KOPT-K1 (cell line): ENCODE results near the gene RGL1.
"Not testable (repeated sequence)": the region's sequence is repeated elsewhere in the genome, so short reads cannot be mapped to it uniquely, and the experiment has no call there.

Source experiments
- H3K27ac ChIP-seq: fragments of 200-600 bp; sonication (generic); 2 replicates; pipeline ENCODE4 v1.5.1; 2016; ENCODE audit warnings: antibody characterized with exemption, mild to moderate bottlenecking, low read depth, low read length; ENCODE audit not compliant: poor library complexity, severe bottlenecking
- H3K36me3 ChIP-seq: fragments of 200-600 bp; sonication (generic); 2 replicates; pipeline ENCODE4 v1.5.1; 2017; ENCODE audit warnings: antibody characterized with exemption, mild to moderate bottlenecking, low read length, moderate library complexity; ENCODE audit not compliant: insufficient read depth
- H3K9me3 ChIP-seq: fragments of 200-600 bp; sonication (generic); 2 replicates; pipeline ENCODE4 v1.5.1; 2017; ENCODE audit warnings: antibody characterized with exemption, low read length, mild to moderate bottlenecking; ENCODE audit not compliant: insufficient read depth, poor library complexity, severe bottlenecking

The RGL1 gene

DNA sequence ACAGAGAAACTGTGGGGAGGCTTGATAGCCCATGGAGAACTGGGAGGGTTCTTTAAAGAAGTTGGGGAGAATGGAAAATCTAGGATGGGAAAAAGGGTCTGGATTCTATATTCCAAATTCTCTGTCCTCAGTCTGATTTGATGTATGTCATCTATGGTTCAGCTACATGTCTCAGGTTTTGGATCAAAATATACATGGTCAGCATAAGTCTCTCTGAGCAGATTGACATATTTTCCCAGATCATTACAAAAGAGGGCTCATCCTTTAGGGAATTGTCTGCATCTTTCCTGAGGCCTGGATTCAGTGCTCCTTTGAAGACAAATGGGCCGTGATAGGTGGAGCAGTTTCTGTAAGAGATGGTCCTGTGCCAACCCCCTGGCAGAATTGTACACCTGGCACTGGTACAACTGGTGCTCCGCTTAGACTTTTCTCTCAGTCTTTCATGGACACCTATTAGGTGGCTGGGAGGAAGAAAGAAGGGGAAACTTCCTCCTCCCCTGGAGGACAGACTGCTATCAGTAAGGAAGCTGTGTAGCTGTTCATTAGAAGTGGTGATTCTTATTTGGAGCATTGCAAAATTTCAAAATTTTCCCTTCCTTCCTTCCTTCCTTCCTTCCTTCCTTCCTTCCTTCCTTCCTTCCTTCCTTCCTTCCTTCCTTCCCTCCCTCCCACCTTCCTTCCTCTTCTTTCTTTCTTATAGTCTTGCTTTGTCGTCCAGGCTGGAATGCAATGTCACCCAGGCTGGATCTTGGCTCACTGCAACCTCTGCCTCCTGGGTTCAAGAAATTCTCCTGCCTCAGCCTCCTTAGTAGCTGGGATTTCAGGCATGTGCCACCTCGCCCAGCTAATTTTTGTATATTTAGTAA, 26.1 kb upstream of the RGL1 start:
- Histone ChIP-seq H3K9me3 (peaks cover 11% of the 10 kb centered on the region), H3K36me3 (no peaks in the 10 kb centered on the region), H3K27ac (no peak overlapping the region)

DNA sequence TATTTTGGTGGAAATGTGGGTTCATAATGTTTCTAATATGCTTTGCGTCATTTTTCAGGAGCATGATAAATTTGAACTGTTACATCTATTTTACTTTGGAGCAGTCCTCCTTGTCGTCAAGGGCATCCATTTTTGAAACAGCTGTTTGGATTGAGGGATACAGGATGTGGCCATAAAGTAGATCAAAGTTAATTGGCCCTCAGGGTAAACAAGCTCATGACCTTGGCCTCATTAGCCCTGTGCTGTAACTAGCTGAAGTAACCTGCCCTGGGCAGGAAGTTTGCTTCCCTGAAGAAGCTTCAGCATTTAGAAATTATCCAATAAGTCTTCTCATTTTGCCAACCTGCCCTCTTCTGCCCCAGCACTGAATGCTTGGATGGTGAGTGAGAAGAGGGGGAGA, 24.8 kb upstream of the RGL1 start:
- no peak overlapping the region for H3K27ac ChIP-seq
- H3K9me3 ChIP-seq: peaks cover 4% of the 10 kb centered on the region
- H3K36me3 ChIP-seq: no peaks in the 10 kb centered on the region

GRCh38 chr1:183780757-183781156, 24.2 kb upstream of the RGL1 start:
- H3K9me3 ChIP-seq: no peaks in the 10 kb centered on the region
- no peaks in the 10 kb centered on the region for H3K36me3 ChIP-seq
- no peak overlapping the region for H3K27ac ChIP-seq

GRCh38 chr1:183783342-183783741, 21.6 kb upstream of the RGL1 start:
- Histone ChIP-seq H3K27ac (no peak overlapping the region), H3K36me3 (no peaks in the 10 kb centered on the region), H3K9me3 (no peaks in the 10 kb centered on the region)

DNA sequence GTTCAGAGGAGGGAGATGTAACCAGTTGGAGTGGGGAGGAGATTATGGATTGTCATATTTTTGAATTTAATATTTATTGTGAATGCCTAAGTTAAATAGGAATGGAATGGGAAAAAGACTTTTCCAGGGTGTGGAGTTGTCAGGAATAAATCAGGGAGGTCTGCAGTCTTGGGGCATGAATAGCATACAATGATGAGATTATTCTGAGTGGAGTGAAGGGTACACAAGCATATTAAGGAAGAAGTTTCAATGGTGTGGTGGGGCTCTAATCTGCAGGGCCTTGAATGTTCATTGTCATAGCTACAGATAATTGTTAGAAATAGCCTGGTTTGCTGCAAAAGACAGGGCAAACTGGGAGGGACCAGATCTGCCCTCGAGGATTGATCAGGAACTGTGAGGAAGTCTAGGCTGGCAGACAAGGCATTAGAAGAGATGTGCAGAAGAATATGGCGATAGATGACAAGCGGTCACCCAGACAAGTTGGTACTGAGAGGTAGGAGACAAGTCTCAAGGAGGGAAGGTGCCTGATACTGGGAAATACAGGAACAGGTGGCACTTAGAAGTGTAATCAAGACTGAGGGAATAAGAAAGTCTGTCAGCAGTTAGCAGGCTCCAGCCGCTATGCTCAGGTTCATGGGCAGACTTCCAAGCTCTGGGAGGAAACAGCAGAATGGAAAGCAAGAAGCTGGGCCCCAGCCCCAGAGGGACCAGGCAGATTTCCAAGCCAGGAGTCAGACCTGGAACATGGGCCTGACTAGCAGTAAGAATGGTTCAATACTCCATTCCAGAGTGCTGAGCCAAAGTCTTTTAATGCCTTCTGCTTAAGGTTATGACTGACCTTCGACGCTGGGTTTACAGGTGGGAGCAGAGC, 20.9 kb upstream of the RGL1 start:
- no peaks in the 10 kb centered on the region for H3K9me3 ChIP-seq
- H3K27ac ChIP-seq: no peak overlapping the region
- no peaks in the 10 kb centered on the region for H3K36me3 ChIP-seq

DNA sequence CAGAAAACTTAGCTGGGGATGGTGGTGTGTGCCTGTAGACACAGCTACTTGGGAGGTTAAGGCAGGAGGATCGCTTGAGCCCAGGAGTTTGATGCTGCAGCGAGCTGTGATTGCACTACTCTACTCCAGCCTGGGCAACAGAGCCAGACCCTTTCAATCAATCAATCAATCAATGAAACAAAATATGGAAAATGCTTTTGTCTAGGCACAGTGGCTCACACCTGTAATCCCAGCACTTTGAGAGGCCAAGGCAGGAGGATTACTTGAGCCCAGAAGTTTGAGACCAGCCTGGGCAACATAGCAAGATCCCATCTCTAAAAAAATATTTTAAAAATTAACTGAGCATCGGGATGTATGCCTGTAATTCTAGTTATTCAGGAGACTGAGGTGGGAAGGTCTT, 19.0 kb upstream of the RGL1 start:
- not testable (repeated sequence) for H3K36me3 ChIP-seq, H3K27ac ChIP-seq

DNA sequence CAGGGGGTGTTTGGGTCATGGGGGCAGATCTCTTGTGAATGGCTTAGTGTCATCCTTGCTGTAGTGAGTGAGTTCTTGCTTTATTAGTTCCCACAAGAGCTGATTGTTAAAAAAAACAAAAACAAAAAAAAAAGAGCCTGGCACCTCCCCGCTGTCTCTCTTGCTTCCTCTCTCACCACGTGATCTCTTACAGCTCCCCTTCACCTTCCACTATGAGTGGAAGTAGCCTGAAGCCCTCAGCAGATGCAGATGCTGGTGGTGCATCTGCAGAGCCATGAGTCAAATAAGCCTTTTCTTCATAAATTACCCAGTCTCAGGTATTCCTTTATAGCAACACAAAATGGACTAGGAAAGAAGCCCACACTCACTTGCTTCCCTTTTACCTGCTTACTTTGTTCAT, 17.2 kb upstream of the RGL1 start:
- Histone ChIP-seq H3K36me3 (no peaks in the 10 kb centered on the region), H3K9me3 (peaks cover under 1% of the 10 kb centered on the region), H3K27ac (no peak overlapping the region)

More for the DNA sequence above, 19.0 kb upstream of the RGL1 start:
- not testable (repeated sequence) for H3K9me3 ChIP-seq

- Histone ChIP-seq H3K27ac (no peak overlapping the region), H3K36me3 (no peaks in the 10 kb centered on the region), H3K9me3 (peaks cover 5% of the 10 kb centered on the region)
Measured at GRCh38 chr1:183791319-183791718, 13.6 kb upstream of the RGL1 start.

GRCh38 chr1:183792300-183792699, 12.6 kb upstream of the RGL1 start:
- Histone ChIP-seq H3K9me3 (peaks cover 5% of the 10 kb centered on the region), H3K36me3 (no peaks in the 10 kb centered on the region), H3K27ac (no peak overlapping the region)

DNA sequence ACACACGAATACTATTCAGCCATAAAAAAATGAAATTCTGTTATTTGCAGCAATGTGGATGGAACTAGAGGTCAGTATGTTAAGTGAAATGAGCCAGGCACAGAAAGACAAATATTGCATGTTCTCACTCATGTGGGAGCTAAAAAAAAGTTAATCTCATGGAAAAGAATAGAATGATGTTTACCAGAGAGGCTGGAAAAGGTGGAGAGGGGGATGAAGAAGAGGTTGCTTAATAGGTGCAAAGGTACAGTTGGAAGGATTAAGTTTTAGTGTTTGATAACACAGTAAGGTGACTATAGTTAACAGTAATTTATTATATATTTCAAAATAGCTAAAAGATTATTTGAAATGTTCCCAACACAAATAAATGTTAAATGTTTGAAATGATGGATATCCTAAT, 10.8 kb upstream of the RGL1 start:
- H3K36me3 ChIP-seq: no peaks in the 10 kb centered on the region
- H3K9me3 ChIP-seq: peaks cover 5% of the 10 kb centered on the region
- H3K27ac ChIP-seq: no peak overlapping the region

DNA sequence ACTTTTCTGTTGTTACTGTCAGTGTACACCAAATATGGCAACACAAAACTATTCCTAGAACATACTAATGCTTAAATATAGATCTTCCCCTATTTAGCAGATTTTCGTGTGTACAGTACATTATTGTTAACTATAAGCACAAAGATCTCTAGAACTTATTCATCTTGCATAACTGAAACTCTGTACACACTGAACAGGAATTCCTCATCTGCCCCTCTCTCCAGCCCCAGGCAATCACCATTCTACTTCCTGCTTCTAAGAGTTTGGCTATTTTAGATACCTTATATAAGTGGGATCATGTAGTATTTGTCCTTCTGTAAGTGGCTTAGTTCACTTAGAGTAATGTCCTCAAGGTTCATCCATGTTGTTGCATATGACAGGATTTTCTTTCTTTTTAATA, 4.5 kb upstream of the RGL1 start:
- Histone ChIP-seq H3K9me3 (peaks cover 9% of the 10 kb centered on the region), H3K36me3 (no peaks in the 10 kb centered on the region), H3K27ac (no peak overlapping the region)

DNA sequence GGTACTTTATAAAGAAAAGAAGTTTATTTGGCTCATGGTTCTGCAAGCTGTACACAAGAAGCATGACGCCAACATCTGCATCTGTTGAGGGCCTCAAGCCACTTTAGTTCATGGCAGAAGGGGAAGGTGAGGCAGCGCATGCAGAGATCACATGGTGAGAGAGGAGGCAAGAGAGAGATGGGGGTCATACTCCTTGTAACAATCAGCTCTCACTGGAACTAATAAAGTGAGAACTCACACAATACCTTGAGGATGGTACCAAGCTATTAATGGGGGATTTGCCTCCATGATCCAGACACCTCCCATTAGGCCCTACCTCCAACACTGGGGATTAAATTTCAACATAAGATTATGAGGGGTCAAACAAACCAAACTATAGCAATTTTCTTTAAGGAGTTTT, 3.3 kb upstream of the RGL1 start:
- H3K27ac ChIP-seq: no peak overlapping the region
- no peaks in the 10 kb centered on the region for H3K36me3 ChIP-seq
- H3K9me3 ChIP-seq: peaks cover 9% of the 10 kb centered on the region

GRCh38 chr1:183804387-183804786, 533 bp upstream of the RGL1 start:
- H3K36me3 ChIP-seq: no peaks in the 10 kb centered on the region
- no peak overlapping the region for H3K27ac ChIP-seq
- peaks cover 9% of the 10 kb centered on the region for H3K9me3 ChIP-seq

GRCh38 chr1:183806125-183806524, 1.2 kb downstream of the RGL1 start:
- H3K9me3 ChIP-seq: peaks cover 9% of the 10 kb centered on the region
- no peak overlapping the region for H3K27ac ChIP-seq
- no peaks in the 10 kb centered on the region for H3K36me3 ChIP-seq

DNA sequence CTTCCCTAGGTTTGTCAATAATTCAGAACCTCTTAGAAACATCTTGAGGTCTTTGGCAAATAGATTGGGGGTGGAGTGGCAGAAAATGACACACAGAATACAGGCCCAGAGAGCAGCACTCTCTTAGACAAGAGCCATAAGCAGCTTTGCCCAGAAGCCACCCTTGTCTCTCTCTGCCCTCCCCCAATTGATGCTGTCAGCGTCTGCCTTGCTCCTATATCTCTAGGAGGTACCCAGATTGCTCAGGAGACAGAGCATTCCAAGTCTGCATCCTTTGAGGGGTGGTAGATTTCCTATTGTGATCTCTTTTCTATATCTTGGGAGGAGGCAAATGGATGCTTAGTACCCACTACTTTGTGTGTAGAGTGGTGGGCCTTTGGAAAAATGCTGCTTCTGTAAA, 1.8 kb downstream of the RGL1 start:
- H3K36me3 ChIP-seq: no peaks in the 10 kb centered on the region
- H3K9me3 ChIP-seq: peaks cover 7% of the 10 kb centered on the region
- no peak overlapping the region for H3K27ac ChIP-seq
